Liver (tissue), 9 donors: ENCODE measurements around the gene COPZ2. TPM values are rescaled to one million over a fixed set of nuclear protein-coding genes. Genes with fewer than 3 reads are reported as not detected.

Experiments used
- DNase-seq: peaks from one replicate; pipeline ENCODE4 v3.0.0-alpha.2; 2017; ENCODE audit warnings: low spot score
- H3K27ac ChIP-seq, 2 donors: one replicate each; pipeline ENCODE4 v1.7.0; 2013; ENCODE audit warnings: inconsistent platforms in 2 of 2, low read length in 2 of 2, control low read depth in 1 of 2, low read depth in 1 of 2, mild to moderate bottlenecking in 1 of 2
- H3K27me3 ChIP-seq, 4 donors: one replicate each; pipeline versions ENCODE4 v1.6.1 to v1.7.0; 2013; ENCODE audit warnings: low read length in 3 of 4, inconsistent platforms in 1 of 4, mild to moderate bottlenecking in 1 of 4, moderate library complexity in 1 of 4; ENCODE audit not compliant: control insufficient read depth in 4 of 4, insufficient read depth in 4 of 4
- H3K36me3 ChIP-seq, 4 donors: one replicate each; pipeline versions ENCODE4 v1.6.1 to v1.7.0; 2013; ENCODE audit warnings: low read length in 3 of 4, mild to moderate bottlenecking in 3 of 4, low read depth in 1 of 4, moderate library complexity in 1 of 4; ENCODE audit not compliant: control insufficient read depth in 4 of 4, insufficient read depth in 3 of 4
- H3K4me1 ChIP-seq, 4 donors: one replicate each; pipeline versions ENCODE4 v1.6.1 to v1.7.0; 2013; ENCODE audit warnings: low read length in 3 of 4, mild to moderate bottlenecking in 3 of 4, moderate library complexity in 1 of 4; ENCODE audit not compliant: control insufficient read depth in 4 of 4, insufficient read depth in 4 of 4
- H3K4me3 ChIP-seq, 3 donors: one replicate each; pipeline versions ENCODE4 v1.6.1 to v1.7.0; 2013; ENCODE audit warnings: low read length in 3 of 3, control low read depth in 1 of 3, low read depth in 1 of 3, mild to moderate bottlenecking in 1 of 3
- H3K9ac ChIP-seq, 2 donors: one replicate each; pipeline ENCODE4 v1.7.0; 2013; ENCODE audit warnings: low read length in 2 of 2, mild to moderate bottlenecking in 2 of 2, moderate library complexity in 2 of 2, control low read depth in 1 of 2, low read depth in 1 of 2
- H3K9me3 ChIP-seq, 4 donors: one replicate each; pipeline versions ENCODE4 v1.6.1 to v1.7.0; 2013; ENCODE audit warnings: low read length in 3 of 4; ENCODE audit not compliant: control insufficient read depth in 4 of 4
- EGR1 ChIP-seq, 2 donors: IDR thresholded peaks; 2 replicates each; pipeline ENCODE4 v1.6.1; 2016 to 2018; ENCODE audit warnings: antibody characterized with exemption in 2 of 2, low read depth in 2 of 2
- FOXA1 ChIP-seq: IDR thresholded peaks from 2 replicates; pipeline ENCODE4 v1.6.1; 2016; ENCODE audit warnings: antibody characterized with exemption
- FOXA2 ChIP-seq: IDR thresholded peaks from 2 replicates; pipeline ENCODE4 v1.6.1; 2016; ENCODE audit warnings: antibody characterized with exemption
- GABPA ChIP-seq, 2 donors: IDR thresholded peaks in 1 of 2; conservative IDR thresholded peaks in 1 of 2; 2 replicates each; pipeline ENCODE4 v1.6.1; 2016; ENCODE audit warnings: antibody characterized with exemption in 2 of 2, mild to moderate bottlenecking in 1 of 2, moderate library complexity in 1 of 2
- HNF4A ChIP-seq, 2 donors: conservative IDR thresholded peaks; 2 replicates each; pipeline ENCODE4 v1.6.1; 2016; ENCODE audit warnings: antibody characterized with exemption in 2 of 2, mild to moderate bottlenecking in 2 of 2
- JUND ChIP-seq, 2 donors: IDR thresholded peaks; 2 replicates each; pipeline ENCODE4 v1.6.1; 2016; ENCODE audit warnings: antibody characterized with exemption in 2 of 2
- NR2F2 ChIP-seq: IDR thresholded peaks from 2 replicates; pipeline ENCODE4 v1.6.1; 2016; ENCODE audit warnings: antibody characterized with exemption
- RAD21 ChIP-seq, 2 donors: IDR thresholded peaks; 2 replicates each; pipeline ENCODE4 v1.6.1; 2016; ENCODE audit warnings: antibody characterized with exemption in 2 of 2, mild to moderate bottlenecking in 2 of 2
- RXRA ChIP-seq, 2 donors: IDR thresholded peaks; 2 replicates each; pipeline ENCODE4 v1.6.1; 2017 to 2018; ENCODE audit warnings: antibody characterized with exemption in 2 of 2, mild to moderate bottlenecking in 1 of 2
- SP1 ChIP-seq: IDR thresholded peaks from 2 replicates; pipeline ENCODE4 v1.6.1; 2018; ENCODE audit warnings: antibody characterized with exemption, mild to moderate bottlenecking
- TAF1 ChIP-seq: conservative IDR thresholded peaks from 2 replicates; pipeline ENCODE4 v1.6.1; 2016; ENCODE audit warnings: antibody characterized with exemption, mild to moderate bottlenecking
- YY1 ChIP-seq: IDR thresholded peaks from 2 replicates; pipeline ENCODE4 v1.6.1; 2016; ENCODE audit warnings: antibody characterized with exemption, mild to moderate bottlenecking
- WGBS: extraction: QIAGEN DNeasy Blood & Tissue Kit; methylation state at CpG from one replicate; pipeline ENCODE4 v1.1.7; 2013; 5-methylcytosine and 5-hydroxymethylcytosine counted together
- polyA plus RNA-seq, 2 donors: library from polyadenylated mRNA; stranded (reverse) in 1 of 2; unstranded in 1 of 2; fragments of 200-250 nt in 1 of 2; fragments of >200 nt in 1 of 2; fragmentation: Nextera tagmentation in 1 of 2; extraction: Ambion mirVana in 1 of 2; gene quantifications; one replicate each; pipeline versions ENCODE4 v1.2.1 to v1.2.3, GENCODE V29; 2013 to 2015
- total RNA-seq, 2 donors: library from RNA; depleted of rRNA; stranded (reverse); fragments of >200 nt; gene quantifications; one replicate each; pipeline ENCODE4 v1.2.3, GENCODE V29; 2014
- TF ChIP-seq, protein P1 (sequence below): IDR thresholded peaks from 2 replicates; pipeline ENCODE4 v1.6.1; 2016; ENCODE audit warnings: antibody characterized with exemption
- TF ChIP-seq, protein P2 (sequence below): IDR thresholded peaks from 2 replicates; pipeline ENCODE4 v1.6.1; 2016; ENCODE audit warnings: antibody characterized with exemption
- TF ChIP-seq, protein P3 (sequence below): IDR thresholded peaks from 2 replicates; pipeline ENCODE4 v1.6.1; 2016; ENCODE audit warnings: antibody characterized with exemption, mild to moderate bottlenecking
- TF ChIP-seq, protein P4 (sequence below): fragments of 150-350 bp; IDR thresholded peaks from 2 replicates; pipeline ENCODE4 v1.5.1; 2017; ENCODE audit warnings: improper control_type of control experiment, low read depth, low read length; ENCODE audit not compliant: missing input control
- TF ChIP-seq, protein P5 (sequence below): IDR thresholded peaks from 2 replicates; pipeline ENCODE4 v1.6.1; 2016; ENCODE audit warnings: antibody characterized with exemption
- donor health status: healthy.
- donor health status: healthy.
- donor health status: healthy.
- donor health status: healthy.
- donor health status: healthy.

Gene COPZ2
- total and polyA plus RNA-seq, 4 donors = 2.6 to 38.1 (median 17.8) TPM

DNA sequence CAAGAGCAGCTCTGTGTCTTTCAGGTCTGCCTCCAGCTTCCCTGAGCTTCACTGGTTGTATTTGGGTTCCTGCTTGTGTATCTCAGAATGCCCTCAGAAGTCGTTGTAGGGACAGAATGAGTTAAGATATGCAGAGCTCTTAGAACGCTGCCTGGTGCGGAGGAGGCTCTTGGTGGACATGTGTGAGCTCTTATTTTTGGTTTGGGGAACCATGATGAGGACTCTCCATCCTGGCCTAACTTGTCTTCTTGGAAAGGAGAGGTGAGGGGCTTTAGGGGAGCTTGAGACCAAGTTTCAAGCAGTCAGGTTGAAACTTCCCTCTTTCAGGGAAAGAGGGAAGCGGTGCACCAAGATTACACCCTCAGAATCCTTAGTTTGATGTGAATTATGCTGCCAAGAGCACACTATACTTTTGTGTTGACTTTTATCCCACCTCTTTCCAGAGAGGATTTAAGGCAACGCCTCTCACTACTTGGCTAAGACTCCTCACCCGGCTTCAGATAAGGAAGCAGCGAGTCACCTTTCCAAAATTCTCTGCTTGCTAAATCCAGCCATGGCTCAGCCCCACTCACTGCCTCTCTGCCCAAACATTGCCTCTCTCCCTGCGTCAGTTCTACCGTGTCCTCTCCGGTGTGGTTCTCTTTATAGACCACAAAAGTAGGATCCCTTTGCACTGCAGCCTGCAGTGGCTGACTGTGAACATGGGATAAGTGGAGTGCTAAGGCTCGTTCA, 53.9 kb downstream of the COPZ2 start:
- no peak overlapping the region for H3K4me3 ChIP-seq
- H3K9ac ChIP-seq = no peak overlapping the region
- H3K27ac ChIP-seq = no peak overlapping the region
- H3K36me3 ChIP-seq = peaks cover 3 to 54% (median 40%) of the 10 kb centered on the region in 4 donors
- 88% methylated on average over 11 of the region's 11 CpGs for WGBS
- no peaks in the 10 kb centered on the region for H3K9me3 ChIP-seq
- no peaks in the 10 kb centered on the region for H3K27me3 ChIP-seq
- DNase-seq = no peak
- TF ChIP-seq RAD21 (IDR thresholded peaks at IDR 0.05) (no peak), HNF4A (conservative IDR thresholded peaks at IDR 0.05) (no peak), YY1 (no peak), NR2F2 (no peak), FOXA2 (no peak), EGR1 (IDR thresholded peaks at IDR 0.05; ENCODE audit: low read depth in 2 of 2) (no peak), GABPA (IDR thresholded peaks at IDR 0.05 in 1 of 2, conservative IDR thresholded peaks at IDR 0.05 in 1 of 2) (no peak), RXRA (IDR thresholded peaks at IDR 0.05) (no peak), JUND (IDR thresholded peaks at IDR 0.05) (no peak), SP1 (no peak), FOXA1 (no peak), TAF1 (no peak)
- TF ChIP-seq, protein P1, sequence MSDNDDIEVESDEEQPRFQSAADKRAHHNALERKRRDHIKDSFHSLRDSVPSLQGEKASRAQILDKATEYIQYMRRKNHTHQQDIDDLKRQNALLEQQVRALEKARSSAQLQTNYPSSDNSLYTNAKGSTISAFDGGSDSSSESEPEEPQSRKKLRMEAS = no peak
- TF ChIP-seq, protein P2, sequence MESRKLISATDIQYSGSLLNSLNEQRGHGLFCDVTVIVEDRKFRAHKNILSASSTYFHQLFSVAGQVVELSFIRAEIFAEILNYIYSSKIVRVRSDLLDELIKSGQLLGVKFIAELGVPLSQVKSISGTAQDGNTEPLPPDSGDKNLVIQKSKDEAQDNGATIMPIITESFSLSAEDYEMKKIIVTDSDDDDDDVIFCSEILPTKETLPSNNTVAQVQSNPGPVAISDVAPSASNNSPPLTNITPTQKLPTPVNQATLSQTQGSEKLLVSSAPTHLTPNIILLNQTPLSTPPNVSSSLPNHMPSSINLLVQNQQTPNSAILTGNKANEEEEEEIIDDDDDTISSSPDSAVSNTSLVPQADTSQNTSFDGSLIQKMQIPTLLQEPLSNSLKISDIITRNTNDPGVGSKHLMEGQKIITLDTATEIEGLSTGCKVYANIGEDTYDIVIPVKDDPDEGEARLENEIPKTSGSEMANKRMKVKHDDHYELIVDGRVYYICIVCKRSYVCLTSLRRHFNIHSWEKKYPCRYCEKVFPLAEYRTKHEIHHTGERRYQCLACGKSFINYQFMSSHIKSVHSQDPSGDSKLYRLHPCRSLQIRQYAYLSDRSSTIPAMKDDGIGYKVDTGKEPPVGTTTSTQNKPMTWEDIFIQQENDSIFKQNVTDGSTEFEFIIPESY = no peak
- peaks cover 0 to 5% (median 1%) of the 10 kb centered on the region in 4 donors for H3K4me1 ChIP-seq

DNA sequence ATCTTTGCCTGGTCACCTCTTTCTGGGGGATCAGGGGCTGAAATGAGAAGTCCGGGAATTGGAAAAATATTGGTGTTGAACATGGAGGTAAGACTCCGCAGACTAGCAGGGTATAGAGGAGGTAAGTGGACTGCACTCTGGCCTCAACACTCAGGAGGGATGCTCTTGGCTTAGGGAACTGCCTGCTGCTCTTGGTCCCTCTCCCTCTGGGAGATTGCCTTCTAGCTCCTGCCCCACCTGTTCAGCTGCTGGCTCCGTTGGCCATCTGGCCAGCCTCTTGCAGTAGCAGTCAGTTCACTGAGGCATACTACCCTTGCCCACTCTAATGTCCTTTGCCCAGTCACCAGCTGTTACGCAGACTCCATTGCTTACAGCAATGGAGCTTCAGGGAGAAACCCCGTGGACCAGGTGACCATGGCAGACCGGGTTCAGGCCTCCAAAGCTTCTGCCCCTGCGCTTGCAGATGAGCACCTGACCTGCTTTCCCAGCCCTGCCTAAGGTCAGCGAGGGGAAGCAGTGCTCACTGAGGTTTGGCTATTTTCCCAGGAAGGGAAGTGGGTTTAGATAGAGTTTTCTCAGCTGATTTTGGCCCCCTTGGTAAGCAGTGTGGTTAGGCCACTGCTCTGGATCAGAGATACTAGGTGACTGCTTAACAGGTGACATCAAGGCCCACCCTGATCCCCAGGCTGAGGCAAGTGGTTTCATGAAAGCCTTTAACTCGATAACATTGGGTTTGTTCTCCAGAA, 54.8 kb downstream of the COPZ2 start:
- no peak overlapping the region for H3K27ac ChIP-seq
- H3K4me3 ChIP-seq = no peak overlapping the region
- no peak for TF ChIP-seq EGR1 (IDR thresholded peaks at IDR 0.05; ENCODE audit: low read depth in 2 of 2)
- TF ChIP-seq, protein P3, sequence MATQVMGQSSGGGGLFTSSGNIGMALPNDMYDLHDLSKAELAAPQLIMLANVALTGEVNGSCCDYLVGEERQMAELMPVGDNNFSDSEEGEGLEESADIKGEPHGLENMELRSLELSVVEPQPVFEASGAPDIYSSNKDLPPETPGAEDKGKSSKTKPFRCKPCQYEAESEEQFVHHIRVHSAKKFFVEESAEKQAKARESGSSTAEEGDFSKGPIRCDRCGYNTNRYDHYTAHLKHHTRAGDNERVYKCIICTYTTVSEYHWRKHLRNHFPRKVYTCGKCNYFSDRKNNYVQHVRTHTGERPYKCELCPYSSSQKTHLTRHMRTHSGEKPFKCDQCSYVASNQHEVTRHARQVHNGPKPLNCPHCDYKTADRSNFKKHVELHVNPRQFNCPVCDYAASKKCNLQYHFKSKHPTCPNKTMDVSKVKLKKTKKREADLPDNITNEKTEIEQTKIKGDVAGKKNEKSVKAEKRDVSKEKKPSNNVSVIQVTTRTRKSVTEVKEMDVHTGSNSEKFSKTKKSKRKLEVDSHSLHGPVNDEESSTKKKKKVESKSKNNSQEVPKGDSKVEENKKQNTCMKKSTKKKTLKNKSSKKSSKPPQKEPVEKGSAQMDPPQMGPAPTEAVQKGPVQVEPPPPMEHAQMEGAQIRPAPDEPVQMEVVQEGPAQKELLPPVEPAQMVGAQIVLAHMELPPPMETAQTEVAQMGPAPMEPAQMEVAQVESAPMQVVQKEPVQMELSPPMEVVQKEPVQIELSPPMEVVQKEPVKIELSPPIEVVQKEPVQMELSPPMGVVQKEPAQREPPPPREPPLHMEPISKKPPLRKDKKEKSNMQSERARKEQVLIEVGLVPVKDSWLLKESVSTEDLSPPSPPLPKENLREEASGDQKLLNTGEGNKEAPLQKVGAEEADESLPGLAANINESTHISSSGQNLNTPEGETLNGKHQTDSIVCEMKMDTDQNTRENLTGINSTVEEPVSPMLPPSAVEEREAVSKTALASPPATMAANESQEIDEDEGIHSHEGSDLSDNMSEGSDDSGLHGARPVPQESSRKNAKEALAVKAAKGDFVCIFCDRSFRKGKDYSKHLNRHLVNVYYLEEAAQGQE = no peak
- TF ChIP-seq FOXA1 = no peak
- TF ChIP-seq, protein P1 = no peak
- TF ChIP-seq, protein P2 = no peak
- no peak for TF ChIP-seq SP1
- TF ChIP-seq, protein P4, sequence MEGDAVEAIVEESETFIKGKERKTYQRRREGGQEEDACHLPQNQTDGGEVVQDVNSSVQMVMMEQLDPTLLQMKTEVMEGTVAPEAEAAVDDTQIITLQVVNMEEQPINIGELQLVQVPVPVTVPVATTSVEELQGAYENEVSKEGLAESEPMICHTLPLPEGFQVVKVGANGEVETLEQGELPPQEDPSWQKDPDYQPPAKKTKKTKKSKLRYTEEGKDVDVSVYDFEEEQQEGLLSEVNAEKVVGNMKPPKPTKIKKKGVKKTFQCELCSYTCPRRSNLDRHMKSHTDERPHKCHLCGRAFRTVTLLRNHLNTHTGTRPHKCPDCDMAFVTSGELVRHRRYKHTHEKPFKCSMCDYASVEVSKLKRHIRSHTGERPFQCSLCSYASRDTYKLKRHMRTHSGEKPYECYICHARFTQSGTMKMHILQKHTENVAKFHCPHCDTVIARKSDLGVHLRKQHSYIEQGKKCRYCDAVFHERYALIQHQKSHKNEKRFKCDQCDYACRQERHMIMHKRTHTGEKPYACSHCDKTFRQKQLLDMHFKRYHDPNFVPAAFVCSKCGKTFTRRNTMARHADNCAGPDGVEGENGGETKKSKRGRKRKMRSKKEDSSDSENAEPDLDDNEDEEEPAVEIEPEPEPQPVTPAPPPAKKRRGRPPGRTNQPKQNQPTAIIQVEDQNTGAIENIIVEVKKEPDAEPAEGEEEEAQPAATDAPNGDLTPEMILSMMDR = no peak
- TF ChIP-seq FOXA2 = no peak
- no peak for TF ChIP-seq TAF1
- no peak for TF ChIP-seq RXRA (IDR thresholded peaks at IDR 0.05)
- no peak for TF ChIP-seq HNF4A (conservative IDR thresholded peaks at IDR 0.05)
- TF ChIP-seq GABPA (IDR thresholded peaks at IDR 0.05 in 1 of 2, conservative IDR thresholded peaks at IDR 0.05 in 1 of 2) = no peak
- TF ChIP-seq RAD21 (IDR thresholded peaks at IDR 0.05) = no peak
- TF ChIP-seq, protein P5, sequence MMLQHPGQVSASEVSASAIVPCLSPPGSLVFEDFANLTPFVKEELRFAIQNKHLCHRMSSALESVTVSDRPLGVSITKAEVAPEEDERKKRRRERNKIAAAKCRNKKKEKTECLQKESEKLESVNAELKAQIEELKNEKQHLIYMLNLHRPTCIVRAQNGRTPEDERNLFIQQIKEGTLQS = no peak
- TF ChIP-seq NR2F2 = no peak
- H3K27me3 ChIP-seq = no peaks in the 10 kb centered on the region
- DNase-seq = no peak
- no peaks in the 10 kb centered on the region for H3K9me3 ChIP-seq
- peaks cover 0 to 5% (median 1%) of the 10 kb centered on the region in 4 donors for H3K4me1 ChIP-seq
- 84% methylated on average over 9 of the region's 9 CpGs for WGBS
- H3K9ac ChIP-seq = no peak overlapping the region
- H3K36me3 ChIP-seq = peaks cover 3 to 59% (median 44%) of the 10 kb centered on the region in 4 donors
